ENCODE results near the gene ADSL.

GRCh38 chr22:40381461-40381860, 35.2 kb downstream of the ADSL start:
- no peak for TF ChIP-seq EZH2 (IDR thresholded peaks at IDR 0.05; ENCODE audit: borderline replicate concordance, low read depth, low read length, severe bottlenecking)
- no peak for TF ChIP-seq CTCF (IDR thresholded peaks at IDR 0.05; ENCODE audit: borderline replicate concordance, extremely low read depth, low read length, poor library complexity, severe bottlenecking)

Data from DND-41 (cell line).